Keratinocyte (primary cell): ENCODE results near the gene SLC18A2. TPM values are rescaled to one million over a fixed set of nuclear protein-coding genes. Genes with fewer than 3 reads are reported as not detected.

Source experiments
- DNase-seq: peaks from one replicate; pipeline ENCODE4 v3.0.0-alpha.2; 2011; ENCODE audit warnings: low read depth, missing footprints, low spot score
- FAIRE-seq: peaks from 2 replicates; lab custom pipeline; 2011; peaks lifted over from hg19 to GRCh38; lab: Jason Lieb, UNC
- H2AFZ ChIP-seq: 2 replicates; pipeline ENCODE4 v1.6.0; 2012; ENCODE audit warnings: low read length, control low read depth, inconsistent platforms; ENCODE audit not compliant: control insufficient read depth
- H3K27ac ChIP-seq: 2 replicates; pipeline ENCODE4 v1.5.1; 2011; ENCODE audit warnings: low read length; ENCODE audit not compliant: control insufficient read depth, insufficient read depth
- H3K27me3 ChIP-seq: 3 replicates; pipeline ENCODE4 v1.6.0; 2011; ENCODE audit warnings: low read length; ENCODE audit not compliant: control insufficient read depth, insufficient read depth; ENCODE audit errors: extremely low read depth
- H3K36me3 ChIP-seq, 2 experiments: 2 replicates in 1 of 2; 3 replicates in 1 of 2; pipeline ENCODE4 v1.5.1; 2011; ENCODE audit warnings: low read length in 2 of 2, mild to moderate bottlenecking in 1 of 2; ENCODE audit not compliant: control insufficient read depth in 2 of 2, insufficient read depth in 2 of 2; ENCODE audit errors: extremely low read depth in 1 of 2
- H3K4me1 ChIP-seq: 3 replicates; pipeline ENCODE4 v1.5.1; 2011; ENCODE audit warnings: low read length; ENCODE audit not compliant: control insufficient read depth, insufficient read depth; ENCODE audit errors: extremely low read depth
- H3K4me2 ChIP-seq: 3 replicates; pipeline ENCODE4 v1.6.0; 2011; ENCODE audit warnings: low read depth, low read length; ENCODE audit not compliant: control insufficient read depth, insufficient read depth; ENCODE audit errors: extremely low read depth
- H3K4me3 ChIP-seq, 3 experiments: fragments of 200-600 bp in 1 of 3; sonication (generic) in 1 of 3; 2 replicates in 2 of 3; 3 replicates in 1 of 3; pipeline ENCODE4 v1.5.1; 2011 to 2016; ENCODE audit warnings: low read length in 3 of 3, mild to moderate bottlenecking in 3 of 3, control low read depth in 2 of 3, inconsistent platforms in 1 of 3, low read depth in 1 of 3, mixed read lengths in 1 of 3, mixed run types in 1 of 3, moderate library complexity in 1 of 3; ENCODE audit not compliant: control insufficient read depth in 2 of 3, insufficient read depth in 2 of 3; ENCODE audit errors: extremely low read depth in 1 of 3
- H3K79me2 ChIP-seq: 2 replicates; pipeline ENCODE4 v1.6.0; 2012; ENCODE audit warnings: low read length; ENCODE audit not compliant: control insufficient read depth, insufficient read depth
- H3K9ac ChIP-seq: 3 replicates; pipeline ENCODE4 v1.6.0; 2011; ENCODE audit warnings: low read length; ENCODE audit not compliant: control insufficient read depth, insufficient read depth; ENCODE audit errors: extremely low read depth
- H3K9me1 ChIP-seq: 3 replicates; pipeline ENCODE4 v1.6.0; 2011; ENCODE audit warnings: low read length; ENCODE audit not compliant: control insufficient read depth, insufficient read depth; ENCODE audit errors: extremely low read depth
- H3K9me3 ChIP-seq: 2 replicates; pipeline ENCODE4 v1.5.1; 2012; ENCODE audit warnings: low read depth, low read length; ENCODE audit not compliant: control insufficient read depth
- H4K20me1 ChIP-seq: 3 replicates; pipeline ENCODE4 v1.6.0; 2011; ENCODE audit warnings: low read length; ENCODE audit not compliant: control insufficient read depth, insufficient read depth; ENCODE audit errors: extremely low read depth
- EZH2 ChIP-seq: IDR thresholded peaks from one replicate; pipeline ENCODE4 v1.6.1; 2012; ENCODE audit warnings: inconsistent platforms, mild to moderate bottlenecking, low read length, moderate library complexity
- dilution Hi-C: fragments of 300-500 bp; cut with MboI; formaldehyde crosslinking; loops from one replicate; pipeline ENCODE4 v1.7.0; 2020; ENCODE audit warnings: low sequenced_read_pairs; ENCODE audit not compliant: extremely low pct_ligation_motif_present
- polyA plus RNA-seq, 5 experiments: library from polyadenylated mRNA; depleted of rRNA in 3 of 5; stranded (reverse) in 3 of 5; stranded (forward) in 1 of 5; unstranded in 1 of 5; fragments of >200 nt; gene quantifications; 1 replicate in 1 of 5; 2 replicates in 3 of 5; 3 replicates in 1 of 5; pipeline versions ENCODE4 v1.2.1 to v1.2.3, GENCODE V29; 2011 to 2012; ENCODE audit warnings: missing spikeins in 2 of 5, low read depth in 1 of 5, low replicate concordance in 1 of 5
- TF ChIP-seq, protein P1 (sequence below), 3 experiments: IDR thresholded peaks in 1 of 3; conservative IDR thresholded peaks in 1 of 3; optimal IDR thresholded peaks in 1 of 3; 2 replicates in 2 of 3; 3 replicates in 1 of 3; pipeline versions ENCODE3 to v1.5.1; 2011; ENCODE audit warnings: low read length in 3 of 3, mild to moderate bottlenecking in 3 of 3, moderate library complexity in 2 of 3, control low read depth in 1 of 3, inconsistent platforms in 1 of 3; ENCODE audit not compliant: insufficient read depth in 2 of 3; ENCODE audit errors: extremely low read depth in 1 of 3

SLC18A2 gene
- polyA plus RNA-seq, 1 donor (not counting 4 experiments of a cell fraction or from before 2014, with no cell fraction given): not detected

DNA sequence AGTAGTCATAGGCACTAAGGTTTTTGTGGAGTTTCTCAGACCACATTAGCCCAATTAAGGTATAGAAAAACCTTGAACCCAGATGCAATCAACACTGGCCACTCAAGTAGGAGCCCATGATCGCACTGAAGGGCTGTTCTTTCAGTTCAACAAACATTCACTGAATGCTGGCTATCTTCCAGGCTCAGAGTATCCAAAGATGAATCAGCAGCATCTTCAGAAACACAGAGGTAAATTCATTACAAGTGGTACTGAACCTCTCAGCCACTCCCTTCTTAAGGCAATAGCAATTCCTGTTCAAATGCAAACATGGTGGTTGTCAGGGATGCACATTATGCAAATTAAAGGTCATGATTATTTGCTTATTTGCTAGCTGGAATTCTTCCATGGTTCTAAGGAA, 26.5 kb upstream of the SLC18A2 start:
- Histone ChIP-seq H2AFZ (no peak overlapping the region), H4K20me1 (no peaks in the 10 kb centered on the region), H3K9me3 (no peaks in the 10 kb centered on the region), H3K9ac (no peak overlapping the region), H3K4me3 (no peak overlapping the region), H3K27ac (no peak overlapping the region), H3K9me1 (no peaks in the 10 kb centered on the region), H3K79me2 (no peaks in the 10 kb centered on the region), H3K36me3 (no peaks in the 10 kb centered on the region), H3K4me2 (no peak overlapping the region), H3K4me1 (peaks cover 9% of the 10 kb centered on the region), H3K27me3 (peaks cover 41% of the 10 kb centered on the region)
- FAIRE-seq: peak; percentile 71
- no peak for TF ChIP-seq EZH2
- TF ChIP-seq, protein P1, sequence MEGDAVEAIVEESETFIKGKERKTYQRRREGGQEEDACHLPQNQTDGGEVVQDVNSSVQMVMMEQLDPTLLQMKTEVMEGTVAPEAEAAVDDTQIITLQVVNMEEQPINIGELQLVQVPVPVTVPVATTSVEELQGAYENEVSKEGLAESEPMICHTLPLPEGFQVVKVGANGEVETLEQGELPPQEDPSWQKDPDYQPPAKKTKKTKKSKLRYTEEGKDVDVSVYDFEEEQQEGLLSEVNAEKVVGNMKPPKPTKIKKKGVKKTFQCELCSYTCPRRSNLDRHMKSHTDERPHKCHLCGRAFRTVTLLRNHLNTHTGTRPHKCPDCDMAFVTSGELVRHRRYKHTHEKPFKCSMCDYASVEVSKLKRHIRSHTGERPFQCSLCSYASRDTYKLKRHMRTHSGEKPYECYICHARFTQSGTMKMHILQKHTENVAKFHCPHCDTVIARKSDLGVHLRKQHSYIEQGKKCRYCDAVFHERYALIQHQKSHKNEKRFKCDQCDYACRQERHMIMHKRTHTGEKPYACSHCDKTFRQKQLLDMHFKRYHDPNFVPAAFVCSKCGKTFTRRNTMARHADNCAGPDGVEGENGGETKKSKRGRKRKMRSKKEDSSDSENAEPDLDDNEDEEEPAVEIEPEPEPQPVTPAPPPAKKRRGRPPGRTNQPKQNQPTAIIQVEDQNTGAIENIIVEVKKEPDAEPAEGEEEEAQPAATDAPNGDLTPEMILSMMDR (optimal IDR thresholded peaks at IDR 0.05 in 1 of 3, IDR thresholded peaks at IDR 0.05 in 1 of 3, conservative IDR thresholded peaks at IDR 0.05 in 1 of 3; ENCODE audit: extremely low read depth in 1 of 3, insufficient read depth in 2 of 3, low read length in 3 of 3): no peak
- DNase-seq: no peak
- dilution Hi-C loops: no loop called here

DNA sequence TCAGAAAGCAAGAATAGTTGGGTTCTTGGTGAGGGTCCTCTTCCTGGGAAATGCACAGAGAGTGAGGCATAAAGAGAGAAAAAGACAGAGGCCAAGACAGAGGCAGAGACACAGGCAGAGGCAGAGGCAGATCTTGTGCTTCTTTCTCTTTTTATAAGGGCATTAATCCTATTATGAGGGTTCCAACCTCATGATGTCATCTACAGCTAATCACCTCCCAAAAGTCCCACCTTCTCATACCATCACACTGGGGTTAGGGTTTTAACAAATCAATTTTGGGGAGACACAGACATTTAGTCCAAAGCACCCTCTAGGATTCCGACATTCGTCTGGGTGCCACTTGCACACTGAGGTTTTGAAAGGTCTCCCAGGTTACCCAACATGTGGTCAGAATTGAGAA, 25.8 kb upstream of the SLC18A2 start:
- Histone ChIP-seq H4K20me1 (no peaks in the 10 kb centered on the region), H3K4me3 (no peak overlapping the region), H3K79me2 (no peaks in the 10 kb centered on the region), H2AFZ (no peak overlapping the region), H3K4me2 (no peak overlapping the region), H3K9ac (no peak overlapping the region), H3K4me1 (peaks cover 9% of the 10 kb centered on the region), H3K36me3 (no peaks in the 10 kb centered on the region), H3K9me3 (no peaks in the 10 kb centered on the region), H3K27ac (no peak overlapping the region), H3K9me1 (no peaks in the 10 kb centered on the region), H3K27me3 (peaks cover 36% of the 10 kb centered on the region)
- DNase-seq (no peak), FAIRE-seq (no peak)
- no peak for TF ChIP-seq EZH2
- TF ChIP-seq, protein P1 (optimal IDR thresholded peaks at IDR 0.05 in 1 of 3, IDR thresholded peaks at IDR 0.05 in 1 of 3, conservative IDR thresholded peaks at IDR 0.05 in 1 of 3; ENCODE audit: extremely low read depth in 1 of 3, insufficient read depth in 2 of 3, low read length in 3 of 3): no peak
- dilution Hi-C loops: no loop called here
